Transverse colon (tissue), 3 donors: ENCODE results near the gene UNC119.

ENCODE experiments used
- CTCF ChIP-seq, 5 experiments: fragments of 200-600 bp in 3 of 5; fragments of 450-650 bp in 2 of 5; sonication (generic) in 3 of 5; IDR thresholded peaks; 1 replicate in 2 of 5; 2 replicates in 3 of 5; pipeline ENCODE4 v1.5.1; 2016 to 2017; ENCODE audit warnings: antibody characterized with exemption in 5 of 5, inconsistent platforms in 3 of 5, mild to moderate bottlenecking in 2 of 5, moderate library complexity in 1 of 5
- EP300 ChIP-seq: sonication (generic); formaldehyde crosslinking; IDR thresholded peaks from one replicate; pipeline ENCODE4 v1.6.1; 2017; ENCODE audit warnings: antibody characterized with exemption, low read depth
- POLR2A ChIP-seq: fragments of 450-650 bp; IDR thresholded peaks from one replicate; pipeline ENCODE4 v1.6.1; 2016; ENCODE audit warnings: antibody characterized with exemption, mild to moderate bottlenecking, moderate library complexity

- no peak for TF ChIP-seq POLR2A
- no peak for TF ChIP-seq CTCF (IDR thresholded peaks at IDR 0.05)
- TF ChIP-seq EP300: no peak
These were observed 27.1 kb upstream of the UNC119 start for GRCh38 chr17:28579526-28579925.
